H1 (cell line): Measurements from ENCODE around the gene FAM241B. TPM values are rescaled to one million over a fixed set of nuclear protein-coding genes. Genes with fewer than 3 reads are reported as not detected.
A peak's percentile ranks its signal among the peaks of the same experiment; 100 is the strongest.

ENCODE experiments used
- CTCF ChIA-PET: fragments of 300-600 bp; sonication (Branson Sonifier 250); formaldehyde crosslinking; loops from one replicate; lab custom pipeline; 2021; ENCODE audit not compliant: partially characterized antibody; lab: Charles Lee
- POLR2A ChIA-PET: fragments of 300-600 bp; sonication (Branson Sonifier 250); formaldehyde crosslinking; loops from one replicate; lab custom pipeline; 2021; ENCODE audit warnings: inconsistent platforms; ENCODE audit not compliant: partially characterized antibody; lab: Charles Lee
- DNase-seq, 2 experiments: peaks; one replicate each; pipeline versions ENCODE4 v3.0.0 to v3.0.0-alpha.2; 2010 to 2022; ENCODE audit warnings: low spot score in 2 of 2, low read depth in 1 of 2, mixed read lengths in 1 of 2
- FAIRE-seq: peaks from 2 replicates; lab custom pipeline; 2011; peaks lifted over from hg19 to GRCh38; lab: Jason Lieb, UNC
- H2AFZ ChIP-seq: 2 replicates; pipeline ENCODE4 v1.8.1; 2012; ENCODE audit warnings: low read length, inconsistent platforms
- H2AK5ac ChIP-seq: 2 replicates; pipeline ENCODE4 v1.6.1; 2013; ENCODE audit warnings: low read depth, low read length
- H2BK120ac ChIP-seq: replicated peaks from 2 replicates; pipeline ENCODE3; 2013; ENCODE audit warnings: low read depth, low read length, inconsistent platforms
- H2BK12ac ChIP-seq: 2 replicates; pipeline ENCODE4 v1.6.1; 2013; ENCODE audit warnings: low read depth, low read length
- H2BK15ac ChIP-seq: 2 replicates; pipeline ENCODE4 v1.6.1; 2013; ENCODE audit warnings: low read length
- H2BK20ac ChIP-seq: 2 replicates; pipeline ENCODE4 v1.6.1; 2013; ENCODE audit warnings: low read length
- H2BK5ac ChIP-seq: 2 replicates; pipeline ENCODE4 v1.6.1; 2013; ENCODE audit warnings: low read depth, low read length
- H3K14ac ChIP-seq: 2 replicates; pipeline ENCODE4 v1.6.1; 2013; ENCODE audit warnings: inconsistent platforms; ENCODE audit not compliant: insufficient read length
- H3K18ac ChIP-seq: 2 replicates; pipeline ENCODE4 v1.6.1; 2013; ENCODE audit warnings: low read length; ENCODE audit errors: extremely low read depth
- H3K23ac ChIP-seq: 2 replicates; pipeline ENCODE4 v1.6.1; 2013; ENCODE audit warnings: inconsistent platforms; ENCODE audit not compliant: insufficient read length
- H3K23me2 ChIP-seq: 2 replicates; pipeline ENCODE4 v1.6.1; 2013; ENCODE audit warnings: low read depth, low read length
- H3K27ac ChIP-seq: 2 replicates; pipeline ENCODE4 v1.6.1; 2011; ENCODE audit warnings: low read depth, low read length, inconsistent platforms
- H3K27me3 ChIP-seq, 4 experiments: replicated peaks in 1 of 4; 1 replicate in 1 of 4; 2 replicates in 3 of 4; pipeline versions ENCODE4 v1.6.1 to v1.8.1; 2011 to 2013; ENCODE audit warnings: low read length in 3 of 4, mild to moderate bottlenecking in 3 of 4, inconsistent platforms in 2 of 4, mixed read lengths in 2 of 4, moderate library complexity in 1 of 4; ENCODE audit not compliant: control insufficient read depth in 3 of 4, insufficient read depth in 3 of 4; ENCODE audit errors: extremely low read depth in 1 of 4
- H3K36me3 ChIP-seq, 4 experiments: 2 replicates each; pipeline versions ENCODE4 v1.6.1 to v1.8.1; 2011 to 2013; ENCODE audit warnings: mild to moderate bottlenecking in 4 of 4, low read length in 3 of 4, moderate library complexity in 2 of 4, control low read depth in 1 of 4, inconsistent platforms in 1 of 4; ENCODE audit not compliant: insufficient read depth in 4 of 4, control insufficient read depth in 2 of 4
- H3K4ac ChIP-seq: replicated peaks from 2 replicates; pipeline ENCODE3; 2013; ENCODE audit warnings: low read length, low read depth, mixed read lengths, inconsistent platforms; ENCODE audit not compliant: insufficient read length
- H3K4me1 ChIP-seq, 4 experiments: replicated peaks in 1 of 4; 1 replicate in 1 of 4; 2 replicates in 3 of 4; pipeline versions ENCODE4 v1.6.1 to v1.8.1; 2011 to 2013; ENCODE audit warnings: low read length in 3 of 4, inconsistent platforms in 2 of 4, mixed read lengths in 1 of 4; ENCODE audit not compliant: insufficient read depth in 4 of 4, control insufficient read depth in 3 of 4
- H3K4me2 ChIP-seq, 2 experiments: 2 replicates each; pipeline versions ENCODE4 v1.6.1 to v1.8.1; 2011 to 2013; ENCODE audit warnings: low read depth in 2 of 2, low read length in 2 of 2, control low read depth in 1 of 2, inconsistent platforms in 1 of 2, mild to moderate bottlenecking in 1 of 2; ENCODE audit not compliant: insufficient read depth in 1 of 2
- H3K4me3 ChIP-seq, 4 experiments: fragments of 200-600, 300-600 bp in 1 of 4; sonication (generic), shearing (Covaris generic), sonication (Bioruptor Twin) in 1 of 4; 2 replicates each; pipeline versions ENCODE4 v1.5.1 to v1.8.1; 2011 to 2016; ENCODE audit warnings: low read length in 4 of 4, low read depth in 3 of 4, control low read depth in 2 of 4, inconsistent platforms in 2 of 4, mild to moderate bottlenecking in 2 of 4, mixed read lengths in 1 of 4, moderate library complexity in 1 of 4; ENCODE audit not compliant: insufficient read depth in 2 of 4; ENCODE audit errors: extremely low read depth in 1 of 4
- H3K56ac ChIP-seq: replicated peaks from 2 replicates; pipeline ENCODE3; 2013; ENCODE audit warnings: low read depth, mild to moderate bottlenecking, mixed read lengths, low read length, inconsistent platforms; ENCODE audit not compliant: insufficient read length
- H3K79me1 ChIP-seq: 2 replicates; pipeline ENCODE4 v1.6.1; 2013; ENCODE audit warnings: low read depth, low read length, control low read depth
- H3K79me2 ChIP-seq, 2 experiments: 2 replicates each; pipeline versions ENCODE4 v1.6.1 to v1.8.1; 2012 to 2013; ENCODE audit warnings: low read length in 2 of 2, mild to moderate bottlenecking in 2 of 2, inconsistent platforms in 1 of 2; ENCODE audit not compliant: insufficient read depth in 2 of 2, control insufficient read depth in 1 of 2
- H3K9ac ChIP-seq, 4 experiments: replicated peaks in 1 of 4; 1 replicate in 1 of 4; 2 replicates in 3 of 4; pipeline versions ENCODE4 v1.6.1 to v1.8.1; 2011 to 2013; ENCODE audit warnings: low read depth in 3 of 4, low read length in 3 of 4, control low read depth in 2 of 4, mild to moderate bottlenecking in 2 of 4, moderate library complexity in 2 of 4, inconsistent platforms in 1 of 4; ENCODE audit errors: extremely low read depth in 1 of 4
- H3K9me3 ChIP-seq, 2 experiments: 2 replicates each; pipeline versions ENCODE4 v1.6.1 to v1.8.1; 2012 to 2013; ENCODE audit warnings: mild to moderate bottlenecking in 2 of 2, moderate library complexity in 2 of 2, control low read depth in 1 of 2, inconsistent platforms in 1 of 2, low read depth in 1 of 2, low read length in 1 of 2, mixed read lengths in 1 of 2; ENCODE audit not compliant: insufficient read depth in 2 of 2
- H4K20me1 ChIP-seq, 2 experiments: replicated peaks in 1 of 2; 2 replicates each; pipeline versions ENCODE3 to v1.8.1; 2011 to 2013; ENCODE audit warnings: inconsistent platforms in 2 of 2, low read length in 2 of 2, mild to moderate bottlenecking in 1 of 2; ENCODE audit not compliant: insufficient read depth in 2 of 2, control insufficient read depth in 1 of 2
- H4K5ac ChIP-seq: 2 replicates; pipeline ENCODE4 v1.6.1; 2013; ENCODE audit warnings: low read length, low read depth, mixed read lengths, inconsistent platforms; ENCODE audit not compliant: insufficient read length
- H4K8ac ChIP-seq: 2 replicates; pipeline ENCODE4 v1.8.0; 2013; ENCODE audit warnings: mild to moderate bottlenecking, moderate library complexity, low read length, inconsistent platforms; ENCODE audit not compliant: insufficient read depth; ENCODE audit errors: extremely low read depth
- H4K91ac ChIP-seq: replicated peaks from 2 replicates; pipeline ENCODE3; 2013; ENCODE audit warnings: low read length, mixed read lengths, inconsistent platforms; ENCODE audit not compliant: insufficient read length
- ASH2L ChIP-seq: fragments of 200-600, 300-600 bp; sonication (generic); IDR thresholded peaks from one replicate; pipeline ENCODE4 v1.7.1; 2017; ENCODE audit warnings: low read length
- CTCF ChIP-seq, 3 experiments: IDR thresholded peaks; 1 replicate in 2 of 3; 2 replicates in 1 of 3; pipeline versions ENCODE4 v1.5.1 to v1.6.1; 2011; ENCODE audit warnings: low read length in 3 of 3, mild to moderate bottlenecking in 3 of 3, inconsistent platforms in 2 of 3, low read depth in 1 of 3, moderate library complexity in 1 of 3; ENCODE audit not compliant: insufficient read depth in 1 of 3; ENCODE audit errors: control extremely low read depth in 1 of 3
- HDAC6 ChIP-seq: IDR thresholded peaks from one replicate; pipeline ENCODE4 v1.7.1; 2012; ENCODE audit warnings: low read depth, mild to moderate bottlenecking, inconsistent platforms, low read length, moderate library complexity
- RAD21 ChIP-seq, 2 experiments: IDR thresholded peaks in 1 of 2; conservative IDR thresholded peaks in 1 of 2; 2 replicates each; pipeline ENCODE4 v1.6.1; 2011; ENCODE audit warnings: low read depth in 2 of 2, low read length in 2 of 2, improper control_type of control experiment in 1 of 2, inconsistent platforms in 1 of 2, mild to moderate bottlenecking in 1 of 2, moderate library complexity in 1 of 2
- YY1 ChIP-seq: IDR thresholded peaks from 2 replicates; pipeline ENCODE4 v1.6.1; 2011; ENCODE audit warnings: low read depth, mild to moderate bottlenecking, low read length
- whole genome bisulfite sequencing, 2 experiments: shearing (Covaris generic) in 1 of 2; methylation state at CpG; one replicate each; pipeline versions ENCODE4 v1.1.6 to v1.1.7; 2013 to 2015; ENCODE audit warnings: low lambda C conversion rate in 2 of 2, mixed read lengths in 2 of 2, inconsistent platforms in 1 of 2, low coverage in 1 of 2, missing lambda C conversion rate in 1 of 2; ENCODE audit not compliant: insufficient replicate concordance in 2 of 2, insufficient coverage in 1 of 2, insufficient read length in 1 of 2; ENCODE audit errors: extremely low coverage in 1 of 2, missing lambda C conversion rate in 1 of 2; 5-methylcytosine and 5-hydroxymethylcytosine counted together
- polyA plus RNA-seq, 7 experiments: library from polyadenylated mRNA; depleted of rRNA in 3 of 7; stranded (reverse) in 5 of 7; unstranded in 2 of 7; fragments of >200 nt in 5 of 7; fragments of 200-250 nt in 2 of 7; gene quantifications; 1 replicate in 5 of 7; 2 replicates in 1 of 7; 4 replicates in 1 of 7; pipeline versions ENCODE4 v1.2.1 to v1.2.3, GENCODE V29; 2011 to 2013; ENCODE audit warnings: missing spikeins in 2 of 7, mixed read lengths in 2 of 7
- total RNA-seq: library from RNA; stranded (reverse); fragmentation: NEBNext Ultra II Directional; extraction: Animal tissue kit (Norgen Biotek cat#: 25700); gene quantifications from 2 replicates; pipeline ENCODE4 v1.2.1, GENCODE V29; 2021

The FAM241B gene
- total and polyA plus RNA-seq, 2 of the 8 experiments (the other 6 are each of a cell fraction or from before 2014, with no cell fraction given): 19.3 to 30.1 TPM

GRCh38 chr10:69636626-69637605 is 6.9 kb downstream of the FAM241B start:
- Histone ChIP-seq H3K27ac (no peak overlapping the region), H2BK15ac (no peak overlapping the region), H3K23me2 (no peaks in the 10 kb centered on the region), H3K56ac (no peak overlapping the region), H4K91ac (no peak overlapping the region), H3K23ac (no peak overlapping the region), H3K79me1 (no peaks in the 10 kb centered on the region), H2BK5ac (no peak overlapping the region), H4K8ac (no peak overlapping the region), H3K4me2 (no peak overlapping the region), H4K5ac (no peak overlapping the region), H3K9me3 (no peaks in the 10 kb centered on the region), H3K18ac (no peak overlapping the region), H3K4me1 (peaks cover 4 to 9% (median 7%) of the 10 kb centered on the region in 4 experiments), H3K9ac (no peak overlapping the region), H3K36me3 (peaks cover 2 to 7% (median 3%) of the 10 kb centered on the region in 4 experiments; a peak in 2 of 8 replicates), H3K79me2 (no peaks in the 10 kb centered on the region), H3K14ac (no peak overlapping the region), H2AK5ac (no peak overlapping the region), H2BK20ac (no peak overlapping the region), H3K4me3 (no peak overlapping the region), H2BK120ac (no peak overlapping the region), H2BK12ac (no peak overlapping the region), H3K4ac (no peak overlapping the region), H3K27me3 (no peaks in the 10 kb centered on the region), H4K20me1 (peaks cover 3 to 4% of the 10 kb centered on the region in 2 experiments), H2AFZ (no peak overlapping the region)
- TF ChIP-seq RAD21 (IDR thresholded peaks at IDR 0.05 in 1 of 2, conservative IDR thresholded peaks at IDR 0.05 in 1 of 2; ENCODE audit: low read depth in 2 of 2, low read length in 2 of 2) (peak; percentile 75 to 84), YY1 (0 out of 2 replicates have a peak, but pooled peaks have one; percentile 18), HDAC6 (no peak), CTCF (IDR thresholded peaks at IDR 0.05; ENCODE audit: control extremely low read depth in 1 of 3, insufficient read depth in 1 of 3, low read depth in 1 of 3, low read length in 3 of 3) (peak; percentile 61 to 83 (median 67)), ASH2L (no peak)
- DNase-seq: no peak
- no peak for FAIRE-seq
- ChIA-PET POLR2A (interaction anchor here (0.8 to 7.9 kb wide), 7 partner anchors 14 to 120 kb away, joined by 3 to 59 read pairs (median 3); no protein-coding TSS in a partner anchor), CTCF (interaction anchor here (0.6 to 41.0 kb wide), 40 partner anchors 9 to 276 kb away, joined by 3 to 1374 read pairs (median 4); partner anchors contain the start of genes FAM241B, NEUROG3 and TSPAN15)
- 59% methylated on average over 10 of the region's 10 CpGs; no CpG with 5 or more reads in 1 of the 2 experiments for WGBS, 2 experiments
